GM19351 (cell line): ENCODE measurements around the gene SRP14.
"Not testable (repeated sequence)": the region's sequence is repeated elsewhere in the genome, so short reads cannot be mapped to it uniquely, and the experiment has no call there.

Source experiments
- ATAC-seq: cut with Tn5 transposase; IDR thresholded peaks from one replicate; pipeline ENCODE4 v1.9.1; 2021; ENCODE audit warnings: mild to moderate bottlenecking, moderate library complexity; ENCODE audit not compliant: unreplicated experiment

SRP14 gene

GRCh38 chr15:40031300-40031699, 7.7 kb downstream of the SRP14 start:
- no peak for ATAC-seq

- ATAC-seq, result no peak
Observed at GRCh38 chr15:40029979-40030893, 8.7 kb downstream of the SRP14 start.

- ATAC-seq, result no peak
Observed at GRCh38 chr15:40028853-40029252, 10.1 kb downstream of the SRP14 start.

- no peak for ATAC-seq
Observed at GRCh38 chr15:40028193-40028592, 10.8 kb downstream of the SRP14 start.

GRCh38 chr15:40016224-40016865, 22.6 kb downstream of the SRP14 start:
- no peak for ATAC-seq

GRCh38 chr15:40014390-40014789, 24.6 kb downstream of the SRP14 start:
- ATAC-seq, result no peak

GRCh38 chr15:40013372-40013771, 25.6 kb downstream of the SRP14 start:
- ATAC-seq, result not testable (repeated sequence)

- ATAC-seq, result no peak
Observed at GRCh38 chr15:40011303-40011702, 27.7 kb downstream of the SRP14 start.

GRCh38 chr15:40010686-40011085, 28.3 kb downstream of the SRP14 start:
- ATAC-seq, result no peak

- ATAC-seq, result no peak
Observed at GRCh38 chr15:40008061-40008765, 30.8 kb downstream of the SRP14 start.

- no peak for ATAC-seq
Observed at GRCh38 chr15:40006646-40007045, 32.3 kb downstream of the SRP14 start.

GRCh38 chr15:40006003-40006402, 33.0 kb downstream of the SRP14 start:
- no peak for ATAC-seq

- ATAC-seq, result no peak
Observed at GRCh38 chr15:40003116-40003916, 35.7 kb downstream of the SRP14 start.

GRCh38 chr15:40002295-40002694, 36.7 kb downstream of the SRP14 start:
- no peak for ATAC-seq

- no peak for ATAC-seq
Observed at GRCh38 chr15:39999538-40000200, 39.3 kb downstream of the SRP14 start.

GRCh38 chr15:39998511-39999077, 40.4 kb downstream of the SRP14 start:
- ATAC-seq, result no peak

- no peak for ATAC-seq
Observed at GRCh38 chr15:39997639-39998038, 41.3 kb downstream of the SRP14 start.

GRCh38 chr15:39997031-39997430, 42.0 kb downstream of the SRP14 start:
- ATAC-seq, result no peak

GRCh38 chr15:39996228-39996627, 42.8 kb downstream of the SRP14 start:
- ATAC-seq, result not testable (repeated sequence)

GRCh38 chr15:39992953-39993352, 46.0 kb downstream of the SRP14 start:
- ATAC-seq, result not testable (repeated sequence)
